Central memory CD8-positive, alpha-beta T cell (primary cell): Measurements from ENCODE around the gene IGSF9B.
A peak's percentile ranks its signal among the peaks of the same experiment; 100 is the strongest.

Experiments
- ATAC-seq: fragments of 150-1000 bp; cut with Tn5 transposase; replicated peaks from 2 replicates; pipeline ENCODE4 v1.10.0; 2022; ENCODE audit warnings: mild to moderate bottlenecking, moderate FRiP score, moderate number of reproducible peaks; ENCODE audit not compliant: poor library complexity, severe bottlenecking; ENCODE audit errors: extremely low read depth
- DNase-seq, 2 donors: peaks; one replicate each; pipeline ENCODE4 v3.0.0; 2021; ENCODE audit warnings: low spot score in 2 of 2
- H3K27ac Mint-ChIP-seq: one replicate; pipeline ENCODE4 v1.8.0; 2022; ENCODE audit warnings: low read depth, mild to moderate bottlenecking, moderate library complexity, mixed read lengths
- H3K27me3 Mint-ChIP-seq: one replicate; pipeline ENCODE4 v1.8.0; 2022; ENCODE audit warnings: mixed read lengths
- H3K36me3 Mint-ChIP-seq: one replicate; pipeline ENCODE4 v1.8.0; 2022; ENCODE audit warnings: mild to moderate bottlenecking, moderate library complexity, mixed read lengths; ENCODE audit not compliant: insufficient read depth
- H3K4me1 Mint-ChIP-seq: one replicate; pipeline ENCODE4 v1.8.0; 2022; ENCODE audit warnings: mixed read lengths
- H3K4me3 Mint-ChIP-seq: one replicate; pipeline ENCODE4 v1.8.0; 2022; ENCODE audit warnings: mild to moderate bottlenecking, moderate library complexity, mixed read lengths
- H3K9me3 Mint-ChIP-seq: one replicate; pipeline ENCODE4 v1.8.0; 2022; ENCODE audit warnings: mixed read lengths

IGSF9B gene

DNA sequence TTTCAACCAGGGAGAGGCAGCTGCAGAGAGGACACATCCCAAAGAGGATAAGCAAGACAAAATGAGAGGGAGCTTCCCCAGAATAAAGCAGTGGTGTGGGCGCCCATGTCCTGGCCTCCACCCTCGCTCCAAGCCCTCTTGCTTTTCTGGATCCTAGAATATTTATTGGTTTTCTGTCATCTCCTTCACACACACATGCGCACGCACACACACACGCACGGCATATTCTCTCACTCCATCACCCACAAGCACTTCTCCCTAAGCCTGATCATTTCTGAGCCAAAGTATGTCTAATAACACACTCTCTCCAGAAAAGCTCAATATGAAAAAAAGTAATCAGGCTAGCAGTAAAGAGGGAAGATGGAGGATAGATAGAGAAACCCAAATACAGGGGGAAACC, 7.6 kb downstream of the IGSF9B start:
- ATAC-seq: no peak
- H3K27me3 Mint-ChIP-seq: peaks cover 14% of the 10 kb centered on the region
- peaks cover 54% of the 10 kb centered on the region for H3K4me1 Mint-ChIP-seq
- H3K4me3 Mint-ChIP-seq: no peak overlapping the region
- H3K27ac Mint-ChIP-seq: no peak overlapping the region
- no peaks in the 10 kb centered on the region for H3K9me3 Mint-ChIP-seq
- peaks cover 21% of the 10 kb centered on the region for H3K36me3 Mint-ChIP-seq
- DNase-seq: no peak

DNA sequence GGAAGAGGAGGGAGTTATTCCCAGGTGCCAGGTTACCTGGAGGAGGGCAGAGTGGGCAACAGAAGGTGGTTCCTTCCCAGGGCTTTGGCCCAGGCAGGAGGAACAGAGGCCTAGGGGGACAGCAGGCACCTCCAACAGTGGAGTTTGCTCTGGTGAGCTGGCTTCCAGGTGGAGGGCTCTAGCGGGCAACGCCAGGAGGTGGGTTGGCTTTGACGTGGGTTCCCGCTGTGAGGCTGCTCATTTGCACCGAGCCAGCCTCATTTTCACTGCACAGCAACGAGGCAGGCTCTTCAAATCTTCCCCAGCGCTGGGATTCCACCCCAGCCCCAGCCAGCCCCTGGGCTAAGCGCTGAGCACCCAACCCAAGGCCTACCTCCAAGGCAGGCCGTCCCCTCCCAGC, 8.1 kb downstream of the IGSF9B start:
- H3K27me3 Mint-ChIP-seq: peaks cover 9% of the 10 kb centered on the region
- DNase-seq: no peak
- no peak overlapping the region for H3K4me3 Mint-ChIP-seq
- peaks cover 21% of the 10 kb centered on the region for H3K36me3 Mint-ChIP-seq
- no peaks in the 10 kb centered on the region for H3K9me3 Mint-ChIP-seq
- peaks cover 49% of the 10 kb centered on the region for H3K4me1 Mint-ChIP-seq
- no peak overlapping the region for H3K27ac Mint-ChIP-seq
- ATAC-seq: no peak

DNA sequence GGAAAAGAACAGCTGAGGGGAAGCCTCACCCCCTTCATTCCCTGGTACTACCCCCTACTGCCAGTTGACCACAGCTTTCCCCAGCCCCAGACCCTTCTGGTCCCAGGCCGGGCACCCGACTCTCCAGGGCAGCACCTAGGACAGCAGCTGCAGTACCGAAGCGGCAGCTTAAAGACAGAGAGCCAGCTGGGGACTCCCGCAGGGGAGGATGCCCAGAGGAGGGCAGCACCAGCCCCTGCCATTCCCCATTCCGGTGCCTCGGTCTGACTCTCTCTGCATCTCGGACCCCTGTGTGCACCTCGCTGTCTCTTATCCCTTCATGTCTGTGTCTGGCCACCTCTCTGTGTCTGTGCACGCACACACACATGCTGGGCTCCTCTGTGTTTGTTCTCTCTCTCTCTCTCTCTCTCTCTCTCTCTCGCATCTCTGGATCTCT, 9.4 kb downstream of the IGSF9B start:
- H3K36me3 Mint-ChIP-seq: peaks cover 21% of the 10 kb centered on the region
- no peaks in the 10 kb centered on the region for H3K9me3 Mint-ChIP-seq
- H3K4me3 Mint-ChIP-seq: peak overlapping the region; percentile 50
- H3K27me3 Mint-ChIP-seq: no peaks in the 10 kb centered on the region
- peaks cover 38% of the 10 kb centered on the region for H3K4me1 Mint-ChIP-seq
- peak overlapping the region; percentile 90 for H3K27ac Mint-ChIP-seq
- peak; percentile 33 for ATAC-seq
- DNase-seq: peak; percentile 51

DNA sequence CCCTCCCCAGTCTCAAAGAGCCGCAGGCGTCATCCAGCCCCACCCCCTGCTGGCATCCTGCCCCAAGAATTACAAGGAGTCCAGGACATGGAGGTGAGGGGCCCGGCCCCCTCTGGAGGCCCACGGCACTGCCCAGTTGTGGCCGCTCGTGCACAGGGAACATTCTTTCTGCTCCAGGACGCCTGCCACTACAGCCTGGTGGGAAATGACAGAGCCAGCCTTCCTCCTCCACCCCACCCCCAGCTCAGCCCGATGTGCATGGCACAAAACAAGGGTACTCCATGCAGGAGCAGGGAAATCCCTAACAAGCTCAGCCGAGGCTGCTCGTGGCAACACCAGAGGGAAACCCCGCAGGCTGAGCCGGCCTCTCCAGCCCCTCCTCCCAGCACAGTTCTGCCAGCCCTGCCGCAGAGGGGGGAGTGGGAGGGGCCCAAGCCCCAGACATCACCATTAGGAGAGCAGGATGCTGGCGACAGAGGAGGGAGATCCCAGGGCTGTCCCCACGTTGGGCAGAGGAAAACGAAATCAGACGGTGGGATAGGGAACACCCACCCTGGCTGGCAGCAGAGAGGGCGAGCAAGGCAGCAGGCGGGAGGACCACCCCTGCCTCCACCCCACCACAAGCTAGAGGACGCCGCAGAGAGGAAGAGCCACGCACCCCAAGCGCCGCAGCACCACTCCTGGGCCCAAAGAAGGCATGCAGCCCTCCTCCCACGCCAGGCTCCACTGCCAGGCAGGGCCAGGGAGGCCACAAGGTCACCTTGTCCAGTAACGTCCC, 10.0 kb downstream of the IGSF9B start:
- DNase-seq (no peak), ATAC-seq (no peak)
- Mint-ChIP-seq H3K9me3 (no peaks in the 10 kb centered on the region), H3K27ac (peak overlapping the region; percentile 92), H3K36me3 (peaks cover 21% of the 10 kb centered on the region), H3K4me3 (peak overlapping the region; percentile 50), H3K27me3 (no peaks in the 10 kb centered on the region), H3K4me1 (peaks cover 38% of the 10 kb centered on the region)

DNA sequence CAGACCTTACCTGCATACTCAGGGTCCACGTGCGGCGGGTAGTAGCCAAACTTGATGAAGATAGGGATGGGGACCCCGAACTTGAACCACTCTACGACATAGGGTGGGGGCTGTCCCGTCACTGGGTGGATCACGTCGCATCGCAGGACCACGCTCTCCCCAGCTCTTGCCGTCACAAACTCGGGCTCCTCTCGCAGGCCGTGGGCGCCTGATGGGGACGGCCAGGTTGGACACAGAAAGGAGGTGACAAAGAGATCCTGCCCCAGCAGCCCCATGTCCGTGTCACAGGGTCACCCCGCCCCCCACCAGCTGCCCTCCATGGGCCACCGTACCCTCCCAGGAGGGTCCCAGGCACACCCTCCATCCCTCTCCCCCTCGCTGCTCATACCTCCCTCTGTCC, 10.7 kb downstream of the IGSF9B start:
- Mint-ChIP-seq H3K27me3 (no peaks in the 10 kb centered on the region), H3K4me1 (peaks cover 38% of the 10 kb centered on the region), H3K36me3 (peaks cover 21% of the 10 kb centered on the region), H3K4me3 (peak overlapping the region; percentile 77), H3K27ac (peak overlapping the region; percentile 92), H3K9me3 (no peaks in the 10 kb centered on the region)
- ATAC-seq (no peak), DNase-seq (no peak)

DNA sequence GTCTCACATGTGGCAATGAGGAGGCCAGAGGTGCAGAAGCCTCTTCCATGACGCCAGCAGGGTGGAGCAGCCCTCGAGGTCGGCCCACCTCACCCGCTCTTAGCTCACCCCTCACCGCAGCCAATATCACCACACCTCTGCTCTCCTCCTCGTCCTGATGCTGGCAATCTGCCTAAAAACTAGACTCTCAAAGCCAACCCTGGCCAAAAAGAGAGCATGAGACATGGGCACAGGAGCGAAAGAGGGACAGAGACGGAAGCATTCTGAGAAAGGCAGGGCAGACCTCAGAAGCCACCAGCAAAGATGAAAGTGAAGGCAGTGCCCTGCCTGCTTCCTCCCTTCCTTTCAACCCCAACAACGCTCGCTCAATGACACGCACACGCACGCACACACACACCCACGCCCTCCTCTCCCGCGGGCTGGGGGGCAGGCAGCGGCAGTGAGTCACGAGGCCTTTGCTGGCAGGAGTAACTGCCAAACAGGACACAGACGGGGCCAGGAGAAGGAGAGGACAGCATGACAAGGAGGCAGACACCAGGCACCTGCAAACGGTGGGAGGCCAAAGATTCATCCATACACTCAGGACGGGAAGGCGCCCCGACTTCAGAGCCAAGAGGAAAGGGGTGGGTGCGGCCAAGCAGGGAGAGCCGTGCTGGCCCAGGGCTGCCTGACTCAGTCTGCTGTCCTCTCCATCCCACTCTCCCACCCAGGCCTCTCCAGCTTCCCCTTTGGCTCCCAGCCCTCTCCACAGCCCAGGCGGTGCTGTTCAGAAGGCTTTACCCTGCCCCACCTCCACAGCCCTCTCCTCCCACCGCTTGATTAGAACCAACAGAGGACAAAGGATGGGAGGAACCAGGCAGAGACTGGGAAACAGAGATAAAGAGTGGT, 11.4 kb downstream of the IGSF9B start:
- H3K4me1 Mint-ChIP-seq: peaks cover 38% of the 10 kb centered on the region
- H3K27ac Mint-ChIP-seq: peak overlapping the region; percentile 92
- H3K4me3 Mint-ChIP-seq: peak overlapping the region; percentile 77
- no peaks in the 10 kb centered on the region for H3K27me3 Mint-ChIP-seq
- H3K9me3 Mint-ChIP-seq: no peaks in the 10 kb centered on the region
- ATAC-seq (peak; percentile 81), DNase-seq (peak; percentile 58 to 79)
- peaks cover 23% of the 10 kb centered on the region for H3K36me3 Mint-ChIP-seq

DNA sequence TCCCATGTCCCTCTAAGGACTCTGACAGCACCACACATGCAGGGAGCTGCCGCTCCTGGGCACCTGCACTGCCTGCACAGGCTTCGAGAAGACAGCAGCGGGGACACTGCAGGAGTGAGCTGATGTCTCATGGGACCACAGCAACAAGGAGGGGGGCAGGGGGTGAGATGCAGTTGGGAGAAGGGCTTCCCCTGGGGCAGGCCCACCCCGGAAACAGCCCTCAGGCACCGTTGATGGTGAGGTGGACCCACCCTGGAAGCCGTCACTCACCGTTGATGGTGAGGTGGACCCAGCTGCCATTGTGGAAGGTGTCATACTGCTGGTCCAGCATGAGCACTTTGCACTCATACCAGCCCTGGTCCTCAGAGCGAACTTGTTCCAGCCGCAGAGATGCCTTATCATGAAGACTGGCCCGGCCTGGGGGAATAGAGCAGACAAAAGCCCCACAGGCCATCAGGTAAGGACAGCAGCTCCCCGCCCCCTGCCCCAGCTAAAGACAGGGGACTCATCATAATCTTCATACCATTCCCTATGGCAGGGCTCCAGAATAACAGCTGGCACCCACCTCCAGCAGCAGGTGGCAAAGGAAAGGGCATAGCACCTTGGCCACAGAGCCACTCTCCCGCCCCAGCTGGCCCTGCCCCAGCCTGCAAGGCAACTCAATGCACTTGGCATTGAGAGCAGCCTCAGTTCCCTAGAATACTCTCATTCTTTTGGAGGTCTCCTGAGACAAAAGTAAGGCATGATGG, 12.6 kb downstream of the IGSF9B start:
- H3K36me3 Mint-ChIP-seq: peaks cover 23% of the 10 kb centered on the region
- no peak for DNase-seq
- no peak for ATAC-seq
- no peaks in the 10 kb centered on the region for H3K9me3 Mint-ChIP-seq
- no peaks in the 10 kb centered on the region for H3K27me3 Mint-ChIP-seq
- H3K27ac Mint-ChIP-seq: peak overlapping the region; percentile 92
- peak overlapping the region; percentile 77 for H3K4me3 Mint-ChIP-seq
- H3K4me1 Mint-ChIP-seq: peaks cover 38% of the 10 kb centered on the region

DNA sequence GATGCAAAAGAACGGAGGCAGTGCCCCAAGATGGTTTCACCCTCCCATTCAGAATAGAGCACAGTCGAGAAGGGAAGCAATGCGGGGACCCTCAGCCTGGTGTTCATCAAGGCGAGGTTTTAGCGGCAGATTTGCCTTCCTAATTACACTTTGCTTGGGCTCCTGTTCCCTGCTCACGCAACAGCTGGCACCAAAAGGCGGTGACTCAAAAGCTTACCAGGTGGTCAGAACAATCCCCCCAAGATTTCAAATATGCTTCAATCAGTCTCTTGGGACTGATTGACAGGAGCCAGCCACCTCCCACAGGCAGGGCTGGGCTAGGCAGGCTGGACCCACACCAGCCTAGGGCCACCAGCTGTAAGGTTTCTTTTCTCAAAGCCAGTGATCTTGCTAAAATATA, 14.2 kb downstream of the IGSF9B start:
- H3K9me3 Mint-ChIP-seq: no peaks in the 10 kb centered on the region
- peaks cover 15% of the 10 kb centered on the region for H3K36me3 Mint-ChIP-seq
- H3K4me1 Mint-ChIP-seq: peaks cover 27% of the 10 kb centered on the region
- ATAC-seq: no peak
- H3K4me3 Mint-ChIP-seq: no peak overlapping the region
- DNase-seq: no peak
- H3K27ac Mint-ChIP-seq: peak overlapping the region; percentile 2
- no peaks in the 10 kb centered on the region for H3K27me3 Mint-ChIP-seq

DNA sequence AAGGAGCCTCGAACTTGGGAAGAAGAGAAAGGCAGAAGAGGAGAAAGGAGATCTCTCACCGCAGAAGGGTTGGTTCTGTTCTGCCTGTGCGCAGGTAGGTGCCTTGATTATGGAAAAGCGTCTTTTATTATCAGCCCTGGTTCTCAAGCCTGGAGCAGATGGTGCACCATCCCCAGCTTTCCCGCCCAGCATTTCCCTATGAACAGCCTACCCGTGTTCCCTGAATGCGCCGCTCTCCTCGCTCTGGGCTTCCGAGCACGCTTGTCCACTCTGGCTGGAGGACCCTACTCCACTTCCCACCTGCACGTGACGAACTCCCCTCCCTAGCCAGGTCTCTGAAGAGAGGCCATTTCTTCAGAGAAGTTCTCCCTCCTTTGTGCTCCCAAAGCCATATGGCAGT, 15.2 kb downstream of the IGSF9B start:
- no peak for DNase-seq
- H3K4me1 Mint-ChIP-seq: peaks cover 19% of the 10 kb centered on the region
- H3K27ac Mint-ChIP-seq: peak overlapping the region; percentile 2
- no peaks in the 10 kb centered on the region for H3K27me3 Mint-ChIP-seq
- no peaks in the 10 kb centered on the region for H3K9me3 Mint-ChIP-seq
- peaks cover 12% of the 10 kb centered on the region for H3K36me3 Mint-ChIP-seq
- no peak overlapping the region for H3K4me3 Mint-ChIP-seq
- ATAC-seq: no peak

DNA sequence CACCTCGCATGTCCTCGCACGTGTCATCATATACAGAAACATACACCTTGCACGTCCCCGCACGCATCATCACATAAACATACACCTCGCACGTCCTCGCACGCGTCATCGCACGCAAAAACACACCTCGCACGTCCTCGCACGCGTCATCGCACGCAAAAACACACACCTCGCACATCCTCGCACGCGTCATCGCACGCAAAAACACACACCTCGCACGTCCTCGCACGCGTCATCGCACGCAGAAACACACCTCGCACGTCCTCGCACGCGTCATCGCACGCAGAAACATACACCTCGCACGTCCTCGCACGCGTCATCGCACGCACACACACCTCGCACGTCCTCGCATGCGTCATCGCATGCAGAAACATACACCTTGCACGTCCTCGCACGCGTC, 16.7 kb downstream of the IGSF9B start:
- Mint-ChIP-seq H3K4me3 (no peak overlapping the region), H3K9me3 (no peaks in the 10 kb centered on the region), H3K27me3 (no peaks in the 10 kb centered on the region), H3K36me3 (peaks cover 7% of the 10 kb centered on the region), H3K4me1 (peaks cover 9% of the 10 kb centered on the region), H3K27ac (peak overlapping the region; percentile 35)
- no peak for ATAC-seq
- DNase-seq: no peak

DNA sequence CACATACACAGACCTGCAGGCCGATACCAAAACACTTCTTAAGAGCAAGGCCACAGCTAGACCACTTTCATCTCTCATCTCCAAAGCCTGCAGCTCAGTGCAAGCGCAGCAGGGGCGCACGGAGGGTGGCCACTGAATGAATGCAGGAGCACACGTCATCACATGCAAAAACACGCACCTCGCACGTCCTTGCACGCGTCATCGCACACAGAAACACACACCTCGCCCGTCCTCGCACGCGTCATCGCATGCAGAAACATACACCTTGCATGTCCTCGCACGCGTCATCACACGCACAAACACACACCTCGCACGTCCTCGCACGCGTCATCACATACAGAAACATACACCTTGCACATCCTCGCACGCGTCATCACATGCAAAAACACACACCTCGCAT, 17.2 kb downstream of the IGSF9B start:
- no peaks in the 10 kb centered on the region for H3K27me3 Mint-ChIP-seq
- H3K4me3 Mint-ChIP-seq: no peak overlapping the region
- H3K36me3 Mint-ChIP-seq: peaks cover 5% of the 10 kb centered on the region
- ATAC-seq (no peak), DNase-seq (no peak)
- no peak overlapping the region for H3K27ac Mint-ChIP-seq
- H3K9me3 Mint-ChIP-seq: no peaks in the 10 kb centered on the region
- H3K4me1 Mint-ChIP-seq: peaks cover 4% of the 10 kb centered on the region

DNA sequence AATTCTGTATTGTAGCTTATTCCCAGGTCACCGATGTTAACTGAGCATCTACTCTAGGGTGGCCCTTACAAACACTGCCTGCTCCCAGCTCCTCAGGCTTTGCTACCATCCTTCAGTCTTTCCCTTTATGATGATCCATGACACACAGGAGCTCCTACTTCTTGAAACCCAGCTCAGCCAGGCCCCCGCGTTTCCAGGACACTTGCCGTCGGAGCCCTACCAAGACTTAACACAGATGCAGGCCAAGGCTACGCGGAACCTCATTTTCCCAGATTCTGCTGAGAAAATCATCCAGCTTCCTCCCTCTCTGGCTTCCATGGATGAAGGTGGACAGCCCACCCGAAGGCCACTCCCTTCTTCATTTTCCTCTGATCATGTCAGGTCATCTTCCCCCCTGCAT, 18.6 kb downstream of the IGSF9B start:
- H3K4me3 Mint-ChIP-seq: no peak overlapping the region
- no peak for DNase-seq
- no peak overlapping the region for H3K27ac Mint-ChIP-seq
- H3K4me1 Mint-ChIP-seq: peaks cover 2% of the 10 kb centered on the region
- H3K9me3 Mint-ChIP-seq: no peaks in the 10 kb centered on the region
- ATAC-seq: no peak
- no peaks in the 10 kb centered on the region for H3K27me3 Mint-ChIP-seq
- H3K36me3 Mint-ChIP-seq: peaks cover 6% of the 10 kb centered on the region
